ENCODE measurements around the gene RPS16. TPM values are rescaled to one million over a fixed set of nuclear protein-coding genes. Genes with fewer than 3 reads are reported as not detected.

RPS16 gene
- polyA plus RNA-seq, 3 donors, result 689 to 2,619 (median 1,038) TPM

- H3K4me3 ChIP-seq (replicated peaks in 1 of 3; ENCODE audit: low read depth in 2 of 3, low read length in 3 of 3), result peak overlapping the region; percentile 48 to 96 (median 61)
- peaks cover 15% of the 10 kb centered on the region for H4K20me1 ChIP-seq (ENCODE audit: insufficient read depth, low read length)
- WGBS (ENCODE audit: insufficient coverage), result under 1% methylated on average over 46 of the region's 59 CpGs
- H3K36me3 Mint-ChIP-seq, result peaks cover 20 to 29% of the 10 kb centered on the region in 2 donors
- TF ChIP-seq CTCF (IDR thresholded peaks at IDR 0.05), result no peak
- peak overlapping the region; percentile 90 to 92 for H3K4me3 Mint-ChIP-seq
- peaks cover 86% of the 10 kb centered on the region for H3K79me2 ChIP-seq (ENCODE audit: insufficient read depth, low read length)
- peak; percentile 89 to 97 (median 93) for DNase-seq
- intact Hi-C loops (cut with micrococcal nuclease), result loop anchor here in 1 of 2 donors (1.0 to 5.0 kb wide), 2 partner anchors 8 to 720 kb away; no protein-coding TSS in a partner anchor
- no peaks in the 10 kb centered on the region for H3K27me3 ChIP-seq (ENCODE audit: control insufficient read depth in 2 of 2, insufficient read depth in 2 of 2, low read length in 2 of 2)
- H3K27ac Mint-ChIP-seq, result peak overlapping the region; percentile 98 to 100 (median 100)
- H3K4me1 ChIP-seq (ENCODE audit: control insufficient read depth in 1 of 2, insufficient read depth in 2 of 2, low read length in 2 of 2), result peaks cover 77 to 80% of the 10 kb centered on the region in 2 donors
- H3K9me3 Mint-ChIP-seq, result peaks cover 0 to 9% (median 5%) of the 10 kb centered on the region in 7 donors
- no peaks in the 10 kb centered on the region for H3K9me3 ChIP-seq (replicated peaks in 1 of 2; ENCODE audit: control insufficient read depth in 1 of 2, insufficient read depth in 1 of 2, low read length in 2 of 2)
- peaks cover 61% of the 10 kb centered on the region for H3K4me1 Mint-ChIP-seq
- no peak overlapping the region for H2AFZ ChIP-seq (ENCODE audit: insufficient read depth, low read depth, low read length, poor library complexity, severe bottlenecking)
- H3K9ac ChIP-seq (ENCODE audit: insufficient read depth, low read length, poor library complexity, severe bottlenecking), result peak overlapping the region; percentile 100
- peaks cover 9% of the 10 kb centered on the region in 2 donors for H3K36me3 ChIP-seq (replicated peaks in 1 of 2; ENCODE audit: control insufficient read depth in 1 of 2, insufficient read depth in 2 of 2, low read length in 2 of 2)
- H3K27ac ChIP-seq (ENCODE audit: low read depth in 1 of 2, low read length in 2 of 2), result peak overlapping the region; percentile 98 to 99
- peaks cover 0 to 3% (median 2%) of the 10 kb centered on the region in 3 donors for H3K27me3 Mint-ChIP-seq (ENCODE audit: low read depth in 3 of 3)
- peak overlapping the region; percentile 75 for H3K4me2 ChIP-seq (replicated peaks; ENCODE audit: extremely low read depth, low read length, poor library complexity, severe bottlenecking)
Observed at GRCh38 chr19:39402346-39403300, 33.1 kb downstream of the RPS16 start.

- peak overlapping the region in 2 of 3 experiments; percentile 6 to 96 for H3K4me3 ChIP-seq (replicated peaks in 1 of 3; ENCODE audit: low read depth in 2 of 3, low read length in 3 of 3)
- 48% methylated on average over 14 of the region's 25 CpGs for WGBS (ENCODE audit: insufficient coverage)
- intact Hi-C loops (cut with micrococcal nuclease), result loop anchor here in 1 of 2 donors (1.0 to 5.0 kb wide), 2 partner anchors 9 to 719 kb away; no protein-coding TSS in a partner anchor
Observed at GRCh38 chr19:39401549-39402345, 34.0 kb downstream of the RPS16 start.

More at GRCh38 chr19:39401549-39402345, 34.0 kb downstream of the RPS16 start:
- H3K9me3 ChIP-seq (replicated peaks in 1 of 2; ENCODE audit: control insufficient read depth in 1 of 2, insufficient read depth in 1 of 2, low read length in 2 of 2), result no peaks in the 10 kb centered on the region
- peaks cover 0 to under 1% (median 0%) of the 10 kb centered on the region in 7 donors for H3K9me3 Mint-ChIP-seq
- peaks cover 0 to 3% (median 2%) of the 10 kb centered on the region in 3 donors for H3K27me3 Mint-ChIP-seq (ENCODE audit: low read depth in 3 of 3)
- peaks cover 85% of the 10 kb centered on the region in 2 donors for H3K4me1 ChIP-seq (ENCODE audit: control insufficient read depth in 1 of 2, insufficient read depth in 2 of 2, low read length in 2 of 2)
- H4K20me1 ChIP-seq (ENCODE audit: insufficient read depth, low read length), result peaks cover 6% of the 10 kb centered on the region
- H3K4me3 Mint-ChIP-seq, result peak overlapping the region; percentile 71 to 92
- H3K4me1 Mint-ChIP-seq, result peaks cover 65% of the 10 kb centered on the region
- peaks cover 12 to 28% of the 10 kb centered on the region in 2 donors for H3K36me3 Mint-ChIP-seq
- H3K79me2 ChIP-seq (ENCODE audit: insufficient read depth, low read length), result peaks cover 85% of the 10 kb centered on the region
- H3K27ac ChIP-seq (ENCODE audit: low read depth in 1 of 2, low read length in 2 of 2), result peak overlapping the region; percentile 98 to 99
- H3K36me3 ChIP-seq (replicated peaks in 1 of 2; ENCODE audit: control insufficient read depth in 1 of 2, insufficient read depth in 2 of 2, low read length in 2 of 2), result peaks cover 0 to under 1% of the 10 kb centered on the region in 2 donors
- no peaks in the 10 kb centered on the region for H3K27me3 ChIP-seq (ENCODE audit: control insufficient read depth in 2 of 2, insufficient read depth in 2 of 2, low read length in 2 of 2)
- TF ChIP-seq CTCF (IDR thresholded peaks at IDR 0.05), result no peak
- no peak overlapping the region for H2AFZ ChIP-seq (ENCODE audit: insufficient read depth, low read depth, low read length, poor library complexity, severe bottlenecking)
- DNase-seq, result peak; percentile 79 to 83 (median 80)
- peak overlapping the region; percentile 75 for H3K4me2 ChIP-seq (replicated peaks; ENCODE audit: extremely low read depth, low read length, poor library complexity, severe bottlenecking)
- H3K9ac ChIP-seq (ENCODE audit: insufficient read depth, low read length, poor library complexity, severe bottlenecking), result peak overlapping the region; percentile 100
- H3K27ac Mint-ChIP-seq, result peak overlapping the region; percentile 98 to 100 (median 100)
